ENCODE results near the gene PPP1R7. TPM values are rescaled to one million over a fixed set of nuclear protein-coding genes. Genes with fewer than 3 reads are reported as not detected.
A peak's percentile ranks its signal among the peaks of the same experiment; 100 is the strongest.

PPP1R7 gene
- total RNA-seq, 2 experiments from 2014 or later = 36.4 to 38.2 TPM

- CTCF ChIA-PET = no interaction called here
- no peak for ATAC-seq (ENCODE audit: poor library complexity)
- H3K36me3 Mint-ChIP-seq (ENCODE audit: low read depth) = peaks cover 44% of the 10 kb centered on the region
These were observed 40.8 kb upstream of the PPP1R7 start for GRCh38 chr2:241109210-241110088.

DNA sequence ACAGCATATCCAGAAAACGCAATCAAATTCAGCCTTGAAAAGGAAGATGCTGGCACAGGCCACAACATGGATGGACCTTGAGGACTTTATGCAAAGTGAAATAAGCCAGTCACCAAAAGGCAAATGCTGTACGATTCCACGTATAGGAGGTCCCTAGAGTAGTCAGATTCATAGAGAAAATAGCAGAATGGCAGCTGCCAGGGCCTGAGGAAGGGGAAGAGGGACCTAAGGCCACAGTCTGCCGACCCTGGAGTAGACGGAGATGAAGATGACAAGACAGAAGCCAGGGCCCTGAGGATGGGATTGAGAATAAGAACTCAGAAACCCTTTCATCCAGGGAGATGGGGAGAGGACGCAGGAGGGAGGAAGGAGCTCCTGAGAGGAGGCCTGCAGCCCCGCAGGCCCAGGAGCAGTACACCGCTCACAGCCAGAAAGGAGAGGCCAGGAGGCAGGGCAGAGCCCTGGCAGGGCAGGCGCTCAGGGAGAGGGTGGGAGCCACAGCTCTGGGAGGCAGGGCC is 40.1 kb upstream of the PPP1R7 start:
- peak overlapping the region; percentile 68 for H3K4me3 ChIP-seq (ENCODE audit: low read length)
- DNase-seq (no peak), ATAC-seq (ENCODE audit: poor library complexity) (no peak)
- H3K36me3 ChIP-seq (ENCODE audit: insufficient read depth, low read length) = peaks cover 21% of the 10 kb centered on the region
- no peaks in the 10 kb centered on the region for H3K27me3 ChIP-seq (ENCODE audit: control insufficient read depth in 1 of 2, insufficient read depth in 2 of 2, low read length in 2 of 2)
- H3K9me3 ChIP-seq (ENCODE audit: control insufficient read depth in 1 of 2, insufficient read depth in 1 of 2, low read length in 2 of 2) = peaks cover 0 to 13% of the 10 kb centered on the region in 2 experiments
- H3K27ac ChIP-seq (ENCODE audit: low read depth in 1 of 2, low read length in 2 of 2) = peak overlapping the region; percentile 90 to 92
- H3K27me3 Mint-ChIP-seq = no peaks in the 10 kb centered on the region
- CTCF ChIA-PET = no interaction called here
- peaks cover 2% of the 10 kb centered on the region for H3K9me3 Mint-ChIP-seq
- POLR2A ChIA-PET = interaction anchor here (1.0 to 5.1 kb wide), 8 partner anchors 8 to 205 kb away, joined by 3 to 40 read pairs (median 7); partner anchors contain the start of genes HDLBP, MTERF4, PASK and PPP1R7
- peaks cover 61% of the 10 kb centered on the region for H3K4me1 Mint-ChIP-seq (ENCODE audit: low read depth)
- peaks cover 72% of the 10 kb centered on the region for H3K4me1 ChIP-seq (ENCODE audit: insufficient read depth, low read length)
- H3K4me3 Mint-ChIP-seq = peak overlapping the region; percentile 91
- H3K36me3 Mint-ChIP-seq (ENCODE audit: low read depth) = peaks cover 51% of the 10 kb centered on the region
- peak overlapping the region; percentile 95 for H3K27ac Mint-ChIP-seq
- intact Hi-C loops (cut with DNase I, micrococcal nuclease) = no loop called here
- TF ChIP-seq CTCF (IDR thresholded peaks at IDR 0.05) = no peak

More at GRCh38 chr2:241109210-241110088, 40.8 kb upstream of the PPP1R7 start:
- Histone ChIP-seq H3K4me3 (ENCODE audit: low read length) (peak overlapping the region; percentile 68), H3K36me3 (ENCODE audit: insufficient read depth, low read length) (peaks cover 14% of the 10 kb centered on the region), H3K27me3 (ENCODE audit: control insufficient read depth in 1 of 2, insufficient read depth in 2 of 2, low read length in 2 of 2) (no peaks in the 10 kb centered on the region), H3K9me3 (ENCODE audit: control insufficient read depth in 1 of 2, insufficient read depth in 1 of 2, low read length in 2 of 2) (peaks cover 0 to 13% of the 10 kb centered on the region in 2 experiments), H3K27ac (ENCODE audit: low read depth in 1 of 2, low read length in 2 of 2) (peak overlapping the region; percentile 90 to 92), H3K4me1 (ENCODE audit: insufficient read depth, low read length) (peaks cover 79% of the 10 kb centered on the region)
- Mint-ChIP-seq H3K27ac (peak overlapping the region; percentile 95), H3K9me3 (peaks cover 2% of the 10 kb centered on the region), H3K4me3 (peak overlapping the region; percentile 91), H3K27me3 (no peaks in the 10 kb centered on the region), H3K4me1 (ENCODE audit: low read depth) (peaks cover 61% of the 10 kb centered on the region)
- intact Hi-C loops (cut with DNase I, micrococcal nuclease) = loop anchor here (10.0 kb wide), 2 partner anchors 75 to 525 kb away; partner anchors contain the start of gene CAPN10 (in 1 of the 2)
- DNase-seq = peak in 4 of 14 experiments; percentile 35 to 53 (median 45)
- no peak for TF ChIP-seq CTCF (IDR thresholded peaks at IDR 0.05)
- POLR2A ChIA-PET = interaction anchor here (0.6 to 5.1 kb wide), 12 partner anchors 9 to 205 kb away, joined by 3 to 40 read pairs (median 4); partner anchors contain the start of genes HDLBP, PASK and PPP1R7

- Mint-ChIP-seq H3K9me3 (peaks cover 2% of the 10 kb centered on the region), H3K27ac (peak overlapping the region; percentile 95), H3K4me3 (peak overlapping the region; percentile 91), H3K4me1 (ENCODE audit: low read depth) (peaks cover 61% of the 10 kb centered on the region), H3K27me3 (no peaks in the 10 kb centered on the region), H3K36me3 (ENCODE audit: low read depth) (peaks cover 54% of the 10 kb centered on the region)
- CTCF ChIA-PET = no interaction called here
- TF ChIP-seq CTCF (IDR thresholded peaks at IDR 0.05) = no peak
- no peak for ATAC-seq (ENCODE audit: poor library complexity)
- H3K27ac ChIP-seq (ENCODE audit: low read depth in 1 of 2, low read length in 2 of 2) = peak overlapping the region; percentile 90 to 92
- peak overlapping the region; percentile 68 for H3K4me3 ChIP-seq (ENCODE audit: low read length)
- DNase-seq = peak in 2 of 14 experiments; percentile 36 to 42
- POLR2A ChIA-PET = interaction anchor here (1.0 to 5.1 kb wide), 8 partner anchors 9 to 204 kb away, joined by 3 to 40 read pairs (median 7); partner anchors contain the start of genes HDLBP, MTERF4, PASK and PPP1R7
- peaks cover 65% of the 10 kb centered on the region for H3K4me1 ChIP-seq (ENCODE audit: insufficient read depth, low read length)
- H3K27me3 ChIP-seq (ENCODE audit: control insufficient read depth in 1 of 2, insufficient read depth in 2 of 2, low read length in 2 of 2) = no peaks in the 10 kb centered on the region
- peaks cover 24% of the 10 kb centered on the region for H3K36me3 ChIP-seq (ENCODE audit: insufficient read depth, low read length)
- peaks cover 0 to 13% of the 10 kb centered on the region in 2 experiments for H3K9me3 ChIP-seq (ENCODE audit: control insufficient read depth in 1 of 2, insufficient read depth in 1 of 2, low read length in 2 of 2)
- intact Hi-C loops (cut with DNase I, micrococcal nuclease) = no loop called here
These were observed 39.4 kb upstream of the PPP1R7 start for GRCh38 chr2:241110607-241111439.

Data from CD4-positive, alpha-beta T cell (primary cell).